ENCODE measurements around the gene SLC43A2.
"Not testable (repeated sequence)": the region's sequence is repeated elsewhere in the genome, so short reads cannot be mapped to it uniquely, and the experiment has no call there.

SLC43A2 gene

DNA sequence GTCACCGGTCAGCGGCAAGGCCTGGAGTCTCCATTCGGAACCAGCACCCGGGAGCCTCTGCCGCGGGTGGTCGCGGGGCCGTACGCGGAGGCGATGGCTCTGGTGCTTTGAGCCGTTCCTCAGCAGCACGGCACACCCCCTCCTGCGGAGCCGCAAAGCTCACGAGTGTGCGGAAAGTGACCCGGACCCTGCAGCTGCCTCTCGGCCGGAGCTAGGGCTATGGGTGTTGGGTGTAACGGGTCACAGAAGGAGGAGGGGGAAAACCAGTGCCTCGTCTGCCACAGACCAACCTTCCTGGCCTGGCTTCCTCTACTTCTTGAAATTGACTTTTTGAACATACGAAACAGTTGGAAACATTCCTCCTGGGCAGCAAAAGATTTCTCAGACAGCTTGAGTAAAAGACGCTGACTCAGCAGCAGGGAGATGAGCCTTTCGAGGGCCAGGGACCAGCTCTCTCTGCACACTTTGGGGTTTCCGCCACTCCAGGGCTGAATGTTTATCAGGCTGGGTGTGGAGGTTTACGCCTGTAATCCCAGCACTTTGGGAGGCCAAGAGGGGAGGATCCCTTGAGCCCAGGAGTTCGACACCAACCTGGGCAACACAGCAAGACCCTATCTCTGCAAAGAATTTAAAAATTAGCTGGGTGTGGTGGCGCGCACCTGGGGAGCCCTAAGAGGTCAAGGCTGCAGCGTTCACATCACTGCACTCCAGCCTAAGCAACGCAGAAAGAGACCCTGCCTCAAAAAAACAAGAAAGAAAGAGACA is 39.6 kb downstream of the SLC43A2 start:
- DNase-seq, result no peak

DNA sequence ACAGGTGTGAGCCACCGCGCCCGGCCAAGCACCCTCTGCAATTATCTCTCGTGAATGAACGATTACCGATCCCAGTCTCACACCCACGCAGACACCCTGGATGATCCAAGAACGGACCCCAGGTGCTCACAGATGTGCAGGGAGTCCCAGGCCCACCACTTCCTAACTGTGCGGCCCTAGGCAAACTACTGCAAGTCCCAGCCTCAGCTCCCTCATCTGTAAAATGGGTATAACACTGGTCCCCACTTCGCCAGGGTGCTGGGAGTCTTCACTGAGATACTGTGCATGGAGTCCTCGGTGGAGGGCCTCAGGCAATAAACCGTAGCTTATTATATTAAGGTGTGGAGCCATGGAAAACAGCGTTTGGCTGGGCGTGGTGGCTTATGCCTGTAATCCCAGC is 44.5 kb downstream of the SLC43A2 start:
- DNase-seq, result no peak

DNA sequence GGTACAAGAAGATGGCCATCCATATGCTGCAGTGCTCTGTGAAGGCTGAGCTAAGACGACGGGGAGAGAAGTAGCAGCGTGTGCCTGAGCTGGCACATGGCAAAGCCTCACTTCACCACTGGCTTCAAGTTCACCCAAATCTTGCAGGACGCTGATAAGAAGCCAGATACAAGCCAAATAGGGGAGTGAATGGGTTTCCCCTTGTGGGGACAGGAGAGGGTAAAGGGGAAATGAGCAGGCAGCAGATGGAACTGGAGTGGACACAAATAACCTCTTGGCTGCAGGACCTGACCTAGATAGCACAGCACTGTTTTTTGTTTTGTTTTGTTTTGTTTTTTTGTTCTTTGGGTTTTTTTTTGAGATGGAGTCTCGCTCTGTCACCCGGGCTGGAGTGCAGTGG is 45.1 kb downstream of the SLC43A2 start:
- no peak for DNase-seq

DNA sequence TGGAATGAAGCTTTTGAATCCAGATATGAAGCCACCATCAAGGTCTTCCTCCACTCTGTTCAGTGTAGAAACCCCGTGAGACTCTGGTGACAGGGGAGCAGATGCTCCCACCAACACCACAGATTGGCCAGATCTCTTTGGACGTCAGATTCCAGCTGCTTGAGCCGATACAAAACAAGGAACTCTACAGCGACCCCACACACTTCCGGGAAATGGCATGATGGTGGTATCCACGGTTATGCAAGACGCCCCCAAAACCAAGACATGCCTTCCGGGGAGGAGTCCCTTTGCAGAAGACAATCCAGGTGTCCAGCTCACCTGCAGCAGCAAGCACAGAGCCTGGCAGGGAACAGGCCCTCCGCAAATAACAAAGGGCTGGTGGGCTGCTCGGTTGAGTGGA is 46.3 kb downstream of the SLC43A2 start:
- no peak for DNase-seq

DNA sequence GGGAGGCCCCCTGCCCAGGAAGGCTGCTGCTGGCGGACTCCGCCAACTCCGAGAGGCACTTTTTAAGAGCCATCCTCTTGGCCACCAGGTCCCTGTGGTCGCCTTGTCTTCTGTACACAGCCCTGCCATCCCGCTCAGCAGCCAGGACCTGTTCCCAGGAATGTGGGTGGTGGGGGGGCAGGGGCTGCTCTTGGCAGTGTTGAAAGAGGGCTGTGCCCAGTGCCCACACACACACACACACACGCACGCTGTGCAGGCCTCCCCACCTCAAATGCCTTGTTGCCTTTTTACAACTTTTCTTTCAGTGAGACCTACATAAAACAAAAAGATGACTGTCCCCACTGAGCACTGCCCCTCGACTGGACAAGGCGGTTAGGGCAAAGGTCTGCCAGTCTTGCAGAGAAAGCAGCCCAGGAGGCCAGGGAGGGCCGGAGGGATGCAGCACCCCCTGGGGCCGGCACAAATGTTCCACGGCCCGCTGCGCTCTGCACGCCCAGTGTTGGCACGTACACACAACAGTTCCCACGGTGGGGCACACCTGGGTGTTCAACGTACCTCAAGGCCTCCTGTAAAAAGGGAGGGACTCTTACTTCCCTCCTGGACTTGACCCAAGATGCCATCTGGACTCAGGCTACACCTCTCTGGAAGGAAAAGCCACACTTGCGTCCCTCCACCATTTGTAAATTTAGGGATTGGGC is 47.5 kb downstream of the SLC43A2 start:
- DNase-seq, result no peak

DNA sequence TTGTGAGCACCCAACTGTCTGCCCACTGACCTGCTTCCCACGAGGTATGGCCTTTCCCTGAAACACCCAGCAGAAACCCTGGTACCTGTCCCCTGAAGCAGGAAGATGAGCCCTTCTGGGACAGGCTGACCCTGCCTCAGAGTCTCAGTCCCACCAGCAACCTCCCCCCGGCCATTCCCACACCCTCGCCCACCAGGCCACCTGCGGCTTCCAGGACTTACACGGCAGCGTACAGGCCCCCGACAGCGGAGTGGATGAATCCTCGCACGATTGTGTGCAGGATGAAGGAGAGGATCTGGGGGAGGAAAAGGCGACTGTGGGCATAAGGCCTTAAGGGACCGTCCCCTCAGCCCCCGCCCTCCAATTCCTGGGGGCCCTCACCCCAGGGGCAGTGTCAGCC is 50.6 kb downstream of the SLC43A2 start:
- no peak for DNase-seq

DNA sequence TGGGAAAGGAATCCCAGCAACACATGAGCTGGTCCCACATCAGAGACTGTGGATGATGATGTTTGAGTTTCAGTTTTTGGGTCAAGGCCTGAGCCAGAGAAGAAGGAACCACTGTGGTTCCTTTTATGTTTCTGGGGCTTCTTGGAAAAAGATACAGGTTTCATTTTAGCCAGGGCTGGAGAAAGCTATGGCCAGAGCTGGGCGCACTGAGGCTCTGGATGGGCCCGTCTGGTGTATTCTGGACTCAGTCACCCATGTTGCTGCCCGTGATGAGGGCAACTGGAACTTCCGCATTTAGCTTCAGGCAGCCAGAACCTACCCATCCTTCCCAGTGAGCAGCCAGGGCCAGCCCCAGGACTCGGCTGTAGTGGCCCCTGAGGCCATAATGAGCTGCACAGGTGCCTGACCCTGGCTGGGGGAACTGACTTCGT is 51.0 kb downstream of the SLC43A2 start:
- DNase-seq, result no peak

DNA sequence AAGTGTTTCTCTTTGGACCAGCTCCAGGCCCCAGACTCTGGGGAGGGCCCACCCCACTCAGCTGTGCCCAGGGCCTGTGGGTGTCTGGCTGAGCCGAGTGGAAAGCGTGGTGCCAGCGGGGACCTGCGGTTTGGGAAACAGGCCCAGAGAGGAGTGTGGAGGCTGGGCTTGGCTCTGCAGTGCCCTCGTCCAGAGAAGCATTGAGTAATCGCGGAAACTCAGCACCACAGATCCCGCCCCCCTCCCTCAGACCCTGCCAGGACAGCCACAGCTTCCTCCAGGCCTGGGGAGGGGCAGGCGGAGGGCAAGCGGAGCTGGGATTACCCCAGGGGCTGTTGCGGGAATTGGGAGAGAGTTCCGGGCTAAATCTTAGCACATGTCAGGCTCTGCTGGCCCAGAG is 51.5 kb downstream of the SLC43A2 start:
- DNase-seq, result no peak

DNA sequence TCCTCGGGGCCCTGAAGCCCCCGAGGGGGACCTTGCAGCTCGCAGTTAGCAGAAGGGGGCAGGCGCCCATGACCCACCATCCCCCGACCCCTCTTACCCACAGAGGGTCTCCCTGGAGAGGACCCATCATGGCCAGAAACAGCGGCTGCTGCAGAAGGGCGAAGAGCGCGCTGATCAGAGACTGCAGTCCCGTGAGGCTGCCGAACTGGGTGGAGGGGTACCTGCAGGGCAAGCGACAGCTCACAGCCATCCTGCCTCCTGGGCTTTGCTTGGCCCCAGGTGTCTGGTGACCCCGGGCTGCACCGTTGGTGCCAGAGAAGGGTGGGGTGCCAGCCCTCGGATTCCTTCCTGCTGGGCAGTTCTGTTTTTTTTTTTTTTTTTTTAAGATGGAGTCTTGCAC is 52.1 kb downstream of the SLC43A2 start:
- no peak for DNase-seq

DNA sequence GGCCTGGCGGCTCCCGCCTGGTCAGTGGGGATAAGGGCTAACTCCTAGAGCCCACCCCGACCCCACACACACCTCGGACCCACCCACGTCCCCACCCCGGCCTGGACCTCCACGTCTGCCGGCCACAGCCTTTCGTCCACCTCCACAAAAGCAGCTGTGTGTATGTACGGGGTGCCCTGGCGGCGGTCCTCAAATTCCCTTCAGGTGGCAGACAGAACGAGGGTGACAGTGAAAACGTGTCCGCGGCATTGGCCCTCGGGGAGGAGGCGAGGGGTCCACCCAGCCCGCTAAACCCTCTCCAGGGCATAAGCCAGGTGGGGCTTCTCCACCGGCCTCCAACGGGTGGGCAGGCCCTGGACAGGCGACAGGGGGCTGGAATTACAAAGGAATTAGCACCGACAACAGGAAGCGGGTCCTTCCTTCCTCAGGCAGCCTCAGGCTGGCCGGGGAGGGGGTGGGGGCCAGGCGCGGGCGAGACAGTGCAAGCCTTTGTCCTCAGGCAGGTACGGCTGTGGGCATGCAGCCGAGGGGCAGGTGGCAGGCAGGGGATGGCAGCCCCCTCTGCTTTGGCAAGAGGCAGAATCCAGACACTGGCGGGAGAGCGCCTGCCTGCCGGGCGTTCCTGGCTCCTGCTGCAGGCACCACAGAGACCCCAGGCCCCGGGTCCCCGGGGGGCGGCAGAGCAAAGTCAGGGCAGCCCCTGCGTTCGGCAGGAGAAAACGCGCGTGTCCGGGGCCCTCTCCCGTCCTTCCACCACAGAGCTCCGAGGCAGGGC is 53.8 kb downstream of the SLC43A2 start:
- no peak for DNase-seq

DNA sequence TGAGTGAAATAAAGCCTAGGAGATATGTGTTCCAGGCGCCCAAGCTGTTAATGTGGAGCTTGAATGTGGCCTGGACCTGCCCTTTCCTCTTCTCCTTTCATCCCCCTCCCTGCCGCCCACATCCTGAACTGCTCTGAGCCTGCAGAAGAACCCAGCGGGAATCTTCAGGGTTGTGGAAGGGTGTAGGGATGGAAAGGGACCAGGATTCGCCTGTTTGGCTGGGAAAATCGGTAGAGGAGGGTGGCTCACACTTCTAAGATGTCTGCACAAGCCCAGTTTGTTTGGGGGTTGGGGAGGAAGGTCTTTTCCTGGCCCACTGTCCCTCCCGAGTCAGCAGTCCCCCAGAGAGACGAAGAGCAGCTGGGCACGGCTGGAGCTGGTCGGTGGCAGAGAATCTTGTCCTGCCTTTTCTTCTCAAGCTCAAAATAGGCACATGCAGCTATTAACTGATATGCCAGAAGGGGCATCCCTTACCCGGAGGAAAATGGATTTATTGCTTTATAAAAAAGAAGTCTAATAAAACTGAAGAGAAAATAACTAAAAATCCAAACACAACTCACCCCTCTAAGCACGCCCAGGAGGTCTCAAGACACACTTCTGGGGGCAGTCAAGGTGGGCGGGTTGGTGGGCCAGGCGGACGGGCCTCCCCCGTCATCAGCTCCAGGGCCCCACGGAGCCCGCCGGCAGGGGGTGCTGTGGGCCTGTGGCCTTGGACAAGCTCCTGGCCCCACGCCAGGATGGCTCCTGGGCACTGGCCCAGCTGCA is 54.5 kb downstream of the SLC43A2 start:
- DNase-seq, result peak; percentile 29

DNA sequence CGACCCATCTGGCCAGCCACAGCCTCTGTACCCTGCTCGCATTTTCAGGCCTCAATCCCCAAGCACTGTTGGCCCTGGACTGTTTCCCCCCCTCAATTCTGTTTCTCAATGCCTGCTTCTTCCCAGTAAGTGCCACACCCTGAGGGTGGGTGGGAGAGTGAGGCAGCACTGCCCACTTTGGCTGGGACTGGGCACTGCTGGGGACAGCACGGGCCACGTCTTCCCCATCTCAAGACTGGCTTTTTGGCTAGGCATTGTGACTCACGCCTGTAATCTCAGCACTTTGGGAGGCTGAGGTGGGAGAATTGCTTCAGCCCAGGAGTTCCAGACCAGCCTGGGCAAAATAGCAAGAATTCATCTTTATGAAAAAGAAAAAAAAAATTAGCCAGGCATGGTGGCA is 56.0 kb downstream of the SLC43A2 start:
- DNase-seq, result not testable (repeated sequence)

DNA sequence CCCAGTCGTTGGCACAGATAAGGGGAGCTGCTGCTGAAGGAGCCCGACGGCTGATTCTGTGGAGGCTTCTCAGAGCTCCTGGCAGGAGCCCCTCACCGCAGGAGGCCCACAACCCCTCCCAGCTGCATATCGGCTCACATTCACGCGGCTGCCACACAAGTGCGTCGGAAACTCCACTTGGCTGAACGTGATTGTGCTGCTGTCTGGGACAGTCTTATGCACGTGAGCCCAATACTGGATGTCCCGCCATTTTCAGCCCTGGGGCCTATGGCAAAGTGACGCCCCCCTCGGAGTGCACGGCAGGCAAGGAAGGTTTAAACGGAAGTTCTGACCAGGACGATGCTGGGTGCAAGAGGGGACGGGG is 57.3 kb downstream of the SLC43A2 start:
- DNase-seq, result no peak

DNA sequence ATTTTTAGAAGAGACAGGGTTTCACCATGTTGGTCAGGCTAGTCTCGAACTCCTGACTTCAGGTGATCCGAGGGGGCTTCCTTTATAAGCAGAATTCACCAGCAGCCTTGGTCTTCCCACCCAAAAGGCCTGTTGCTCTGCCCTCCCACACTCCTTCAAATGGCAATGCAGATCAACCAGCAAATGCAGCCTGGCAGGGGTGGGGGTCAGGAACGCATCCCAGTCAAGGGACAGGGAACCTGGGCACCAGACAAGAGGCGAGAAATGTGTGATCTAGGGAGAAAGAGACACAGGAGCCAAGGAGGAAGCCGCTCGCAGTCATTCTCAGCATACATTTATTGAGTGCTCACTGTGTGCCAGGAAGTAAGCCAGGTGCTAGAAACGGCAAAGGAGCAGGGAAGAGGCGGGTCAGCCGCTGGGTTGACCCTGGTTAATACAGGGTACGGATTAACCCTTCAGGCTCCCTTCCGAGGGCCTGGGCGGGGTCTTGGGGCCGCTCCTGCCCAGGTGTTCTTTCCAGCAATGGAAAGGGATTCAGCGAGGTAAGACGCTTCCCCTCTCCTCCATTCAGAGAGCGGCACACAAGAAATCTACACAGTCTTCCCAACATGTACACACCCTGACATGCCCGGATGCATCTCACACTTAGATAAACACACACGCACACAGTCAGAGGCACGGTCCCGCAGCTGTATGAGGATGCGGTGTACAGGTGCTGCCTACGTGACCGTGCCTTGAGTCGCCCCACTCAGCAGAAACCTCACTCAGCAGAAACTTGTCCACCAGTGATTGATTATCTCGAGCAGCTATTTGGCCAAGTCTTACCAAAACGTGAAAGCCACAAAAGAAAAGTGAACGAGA is 59.5 kb downstream of the SLC43A2 start:
- DNase-seq, result no peak

DNA sequence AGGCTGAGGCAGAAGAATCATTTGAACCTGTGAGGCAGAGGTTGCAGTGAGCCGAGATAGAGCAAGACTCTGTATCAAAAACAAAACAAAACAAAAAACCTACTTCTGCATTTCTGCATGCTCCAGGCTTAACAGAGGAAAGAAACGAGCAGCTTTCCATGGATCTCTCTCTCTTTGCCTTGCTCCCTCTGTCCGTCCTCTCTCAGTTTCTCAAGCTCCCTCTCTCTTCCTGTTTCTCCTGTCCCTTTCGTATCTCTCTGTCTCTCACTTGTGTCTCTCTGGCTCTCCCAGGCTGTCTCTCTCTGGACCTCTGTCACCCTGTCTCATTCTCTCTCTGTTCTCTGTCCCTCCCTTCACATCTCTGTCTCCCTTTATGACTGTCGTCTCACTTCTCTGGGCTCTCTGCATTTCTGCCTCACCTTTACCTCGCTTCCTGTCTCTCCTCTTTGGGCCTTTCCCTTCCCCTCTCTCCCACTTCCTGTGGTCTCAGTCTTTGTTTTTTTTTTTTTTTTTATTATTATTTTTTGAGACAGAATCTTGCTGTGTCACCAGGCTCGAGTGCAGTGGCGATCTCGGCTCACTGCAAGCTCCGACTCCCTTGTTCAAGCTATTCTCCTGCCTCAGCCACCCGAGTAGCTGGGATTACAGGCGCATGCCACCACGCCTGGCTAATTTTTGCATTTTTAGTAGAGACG is 62.0 kb downstream of the SLC43A2 start:
- no peak for DNase-seq

DNA sequence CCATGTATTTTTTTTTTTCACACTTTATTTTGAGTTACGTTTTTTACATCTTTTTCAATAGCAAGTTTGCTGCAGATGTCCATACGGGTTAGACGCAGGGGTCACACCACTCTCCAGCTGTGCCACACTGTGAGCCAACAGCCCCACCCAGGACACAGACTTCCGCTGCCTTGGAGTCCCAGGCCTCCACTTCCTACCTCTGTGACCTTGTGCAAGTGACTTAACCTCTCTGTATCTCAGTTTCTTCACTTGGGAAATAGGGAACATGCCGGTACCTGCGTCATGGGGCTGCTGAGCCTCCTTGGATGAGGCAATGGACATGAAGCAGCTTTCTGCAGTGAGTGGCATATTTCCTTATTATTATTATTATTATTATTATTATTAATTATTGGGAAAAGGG is 62.8 kb downstream of the SLC43A2 start:
- DNase-seq, result no peak

DNA sequence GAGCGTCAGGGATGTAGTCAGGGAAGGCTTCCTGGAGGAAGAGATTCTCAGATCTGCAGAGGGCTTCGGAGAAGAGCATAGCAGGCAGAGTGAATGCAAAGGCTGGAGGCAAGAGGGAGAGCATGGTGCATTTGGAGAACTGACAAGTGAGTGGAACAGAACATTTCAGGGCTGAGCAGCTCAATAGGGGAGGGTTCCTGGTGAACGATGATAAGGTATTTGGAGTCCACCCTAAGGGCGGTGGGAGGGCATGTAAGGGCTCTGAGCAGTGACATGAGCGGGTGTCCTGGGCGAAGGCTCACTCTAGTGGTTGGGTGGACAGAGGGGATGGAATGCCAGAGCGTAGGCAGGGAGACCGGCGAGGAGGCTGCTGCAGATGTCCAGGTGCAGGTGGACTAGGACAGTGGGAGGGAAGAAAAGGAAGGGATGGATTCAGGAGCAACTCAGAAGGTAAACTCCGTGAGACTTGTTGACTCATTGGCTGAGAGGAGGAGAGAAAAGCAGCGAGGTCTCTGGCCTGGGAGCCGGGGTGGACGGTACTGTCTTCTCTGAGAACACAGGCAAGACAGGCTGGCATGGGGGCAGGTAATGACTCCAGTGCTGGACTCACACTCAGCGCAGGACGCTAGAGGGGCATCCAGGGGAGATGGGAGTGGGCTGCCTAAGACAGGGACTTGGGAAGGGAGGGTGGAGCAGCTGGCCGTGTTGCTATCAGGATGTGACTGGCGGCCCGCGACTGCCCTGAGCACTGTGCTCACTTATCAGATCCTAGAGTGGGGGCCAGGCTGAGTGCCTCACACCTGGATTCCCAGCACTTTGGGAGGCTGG is 64.6 kb downstream of the SLC43A2 start:
- DNase-seq, result no peak

DNA sequence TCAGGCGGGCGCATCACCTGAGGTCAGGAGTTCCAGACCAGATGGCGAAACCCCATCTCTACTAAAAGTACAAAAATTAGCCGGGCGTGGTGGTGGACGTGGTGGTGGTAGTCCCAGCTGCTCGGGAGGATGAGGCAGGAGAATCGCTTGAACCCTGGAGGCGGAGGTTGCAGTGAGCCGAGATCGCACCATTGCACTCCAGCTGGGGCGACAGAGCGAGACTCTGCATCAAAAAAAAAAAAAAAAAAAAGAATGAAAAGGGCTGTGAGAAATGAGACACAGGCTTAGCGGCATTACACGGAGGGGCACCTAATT is 65.2 kb downstream of the SLC43A2 start:
- not testable (repeated sequence) for DNase-seq

DNA sequence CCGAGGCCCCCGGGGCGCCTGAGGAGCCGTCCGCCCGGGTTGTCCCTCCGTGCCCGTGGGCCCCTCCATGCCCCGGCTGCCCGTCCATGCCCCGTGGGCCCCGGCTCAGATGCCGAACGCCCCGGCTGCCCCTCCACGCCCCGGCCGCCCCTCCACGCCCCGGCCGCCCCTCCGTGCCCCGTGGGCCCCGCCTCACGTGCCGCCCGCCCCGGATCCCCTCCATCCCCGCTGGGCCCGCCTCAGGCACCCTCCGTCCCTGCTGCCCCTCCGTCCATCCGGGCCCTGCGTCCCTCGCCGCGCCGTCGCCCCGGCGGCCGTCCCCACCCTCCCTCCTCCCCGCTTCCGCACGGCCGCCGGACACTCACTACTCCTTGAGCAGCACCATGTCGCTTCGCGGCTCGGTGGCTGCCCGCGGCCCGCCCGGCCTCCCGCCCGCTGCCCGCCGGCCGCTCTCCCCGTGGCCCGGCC is 66.4 kb downstream of the SLC43A2 start:
- peak; percentile 12 for DNase-seq

DNA sequence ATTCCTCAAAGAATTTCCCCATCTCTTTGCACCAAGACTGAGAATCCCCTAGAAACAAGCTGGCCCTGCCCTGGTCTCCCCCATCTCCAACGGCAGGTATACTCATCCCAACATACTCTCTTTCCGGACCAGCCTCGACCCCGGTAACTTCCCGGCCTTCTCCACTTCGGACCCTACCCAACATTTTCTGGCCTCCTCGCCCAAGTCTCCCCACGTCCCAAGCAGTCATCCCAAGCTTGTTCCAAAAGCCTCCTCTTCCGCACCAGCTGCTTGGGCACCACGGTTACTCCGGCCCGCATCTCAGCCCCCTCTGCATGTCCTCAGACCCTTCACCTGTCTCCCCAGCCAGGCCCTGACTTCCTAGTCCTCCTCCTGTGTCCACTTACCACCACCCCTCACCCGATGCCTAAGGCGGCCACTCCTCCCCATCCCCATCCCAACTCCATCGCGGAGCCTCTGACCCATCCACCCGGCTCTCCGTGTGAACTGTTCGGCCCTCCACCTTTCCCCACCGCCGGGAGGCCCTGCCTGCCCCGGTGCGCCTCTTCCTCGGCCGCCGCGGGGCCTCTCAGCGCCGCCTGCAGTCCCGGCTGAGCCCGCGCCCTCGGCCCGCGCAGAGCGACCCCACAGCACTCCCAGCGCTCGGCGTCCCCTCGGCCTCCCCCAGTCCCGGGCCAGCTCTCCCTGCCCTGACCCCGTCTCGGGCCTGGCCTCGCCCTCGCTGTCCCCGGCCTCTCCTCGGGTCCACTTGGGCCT is 67.0 kb downstream of the SLC43A2 start:
- DNase-seq, result peak; percentile 12

All from activated CD4-positive, alpha-beta T cell treated with anti-CD3 and anti-CD28 coated beads for 1 hour (primary cell).